IPS DF 6.9 (cell line): ENCODE measurements around the gene RAD51B.

Source experiments
- DNase-seq: peaks from one replicate; pipeline ENCODE4 v3.0.0-alpha.2; 2013; ENCODE audit warnings: low read depth, low spot score
- H3K27ac ChIP-seq: one replicate; pipeline ENCODE4 v1.5.1; 2013; ENCODE audit warnings: low read length, control low read depth
- H3K27me3 ChIP-seq: 2 replicates; pipeline ENCODE4 v1.6.1; 2013; ENCODE audit warnings: mild to moderate bottlenecking, low read length; ENCODE audit not compliant: control insufficient read depth, insufficient read depth
- H3K36me3 ChIP-seq: 2 replicates; pipeline ENCODE4 v1.6.1; 2013; ENCODE audit warnings: low read length; ENCODE audit not compliant: control insufficient read depth, insufficient read depth
- H3K4me1 ChIP-seq: 2 replicates; pipeline ENCODE4 v1.6.1; 2013; ENCODE audit warnings: low read length; ENCODE audit not compliant: control insufficient read depth, insufficient read depth
- H3K4me3 ChIP-seq: 2 replicates; pipeline ENCODE4 v1.5.1; 2013; ENCODE audit warnings: mild to moderate bottlenecking, low read length
- H3K9me3 ChIP-seq: 2 replicates; pipeline ENCODE4 v1.6.1; 2013; ENCODE audit warnings: low read length, inconsistent platforms; ENCODE audit not compliant: control insufficient read depth, insufficient read depth
- WGBS: extraction: QIAGEN DNeasy Blood & Tissue Kit; methylation state at CpG from one replicate; pipeline ENCODE4 v1.1.7; 2013; ENCODE audit warnings: mixed read lengths, missing lambda C conversion rate; ENCODE audit not compliant: insufficient read length, insufficient coverage; 5-methylcytosine and 5-hydroxymethylcytosine counted together

RAD51B gene

DNA sequence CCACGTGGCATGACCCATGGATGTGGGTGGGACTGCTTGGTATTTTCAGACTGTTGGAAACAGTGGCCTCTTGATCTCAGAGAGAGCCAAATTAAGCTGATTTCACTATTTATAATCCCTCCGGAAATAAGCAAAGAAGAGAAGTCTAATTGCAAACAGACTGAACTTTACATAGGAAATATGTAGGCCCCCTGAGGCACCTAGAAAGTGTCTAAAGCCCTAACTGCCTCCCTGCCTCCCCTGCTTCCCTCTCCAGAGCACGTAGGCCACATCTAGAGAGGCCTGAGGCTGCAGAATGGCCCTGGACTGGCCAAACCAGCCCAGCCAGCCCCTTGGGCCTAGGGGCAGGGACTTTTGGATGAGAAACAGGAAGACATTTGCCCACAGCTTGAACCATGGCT is 849.5 kb downstream of the RAD51B start:
- H3K9me3 ChIP-seq, result no peaks in the 10 kb centered on the region
- H3K4me3 ChIP-seq, result no peak overlapping the region
- H3K27me3 ChIP-seq, result no peaks in the 10 kb centered on the region
- no peaks in the 10 kb centered on the region for H3K4me1 ChIP-seq
- H3K27ac ChIP-seq, result no peak overlapping the region
- no CpG with 5 or more reads among the region's 3 CpGs for WGBS
- no peaks in the 10 kb centered on the region for H3K36me3 ChIP-seq
- no peak for DNase-seq

DNA sequence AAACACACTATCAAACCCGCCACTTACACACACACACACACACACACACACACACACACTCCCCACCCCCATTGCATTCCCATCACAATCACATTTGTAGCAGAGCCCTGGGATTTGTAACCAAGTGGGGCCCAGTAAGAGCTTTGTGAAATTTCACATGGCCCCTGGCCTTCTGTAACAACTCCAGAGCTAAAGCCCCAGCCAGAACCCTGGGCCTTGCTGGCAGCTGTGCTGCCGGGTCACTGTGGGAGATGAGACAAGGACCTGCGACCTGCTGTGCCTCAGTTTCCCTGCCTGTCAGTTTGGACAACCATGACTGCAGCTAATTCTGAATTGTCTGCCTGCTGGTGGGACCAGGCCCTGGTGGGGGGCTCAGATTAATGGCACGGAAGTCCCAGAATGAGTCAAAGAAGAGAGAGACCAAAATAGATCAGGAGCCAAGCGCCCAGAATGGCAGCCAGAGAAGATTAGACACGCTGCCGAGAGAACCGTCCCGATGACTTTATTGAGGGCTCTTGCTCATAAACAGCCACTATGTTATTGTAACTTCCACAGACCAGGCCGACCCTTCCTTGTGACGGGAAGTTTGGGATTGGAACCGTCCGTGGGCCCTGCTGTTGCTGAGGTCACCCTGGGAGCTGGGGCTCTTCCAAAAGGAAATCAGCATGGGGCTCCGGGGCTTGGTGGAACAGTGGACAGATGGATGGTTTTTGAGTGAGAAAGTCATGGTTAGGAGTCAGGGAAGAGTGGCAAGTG is 850.2 kb downstream of the RAD51B start:
- Histone ChIP-seq H3K27ac (no peak overlapping the region), H3K9me3 (no peaks in the 10 kb centered on the region), H3K27me3 (no peaks in the 10 kb centered on the region), H3K4me3 (no peak overlapping the region), H3K36me3 (no peaks in the 10 kb centered on the region), H3K4me1 (no peaks in the 10 kb centered on the region)
- DNase-seq, result no peak
- no CpG with 5 or more reads among the region's 14 CpGs for WGBS

GRCh38 chr14:68670359-68670715 is 850.8 kb downstream of the RAD51B start:
- Histone ChIP-seq H3K4me1 (no peaks in the 10 kb centered on the region), H3K4me3 (no peak overlapping the region), H3K36me3 (no peaks in the 10 kb centered on the region), H3K9me3 (no peaks in the 10 kb centered on the region), H3K27ac (no peak overlapping the region), H3K27me3 (no peaks in the 10 kb centered on the region)
- no CpG with 5 or more reads among the region's 1 CpG for WGBS
- no peak for DNase-seq

GRCh38 chr14:68671909-68672308 is 852.3 kb downstream of the RAD51B start:
- H3K36me3 ChIP-seq, result no peaks in the 10 kb centered on the region
- no peaks in the 10 kb centered on the region for H3K27me3 ChIP-seq
- H3K27ac ChIP-seq, result no peak overlapping the region
- no peaks in the 10 kb centered on the region; the same call in 1 of the 2 replicates for H3K4me1 ChIP-seq
- WGBS, result no CpG with 5 or more reads among the region's 2 CpGs
- no peaks in the 10 kb centered on the region for H3K9me3 ChIP-seq
- no peak for DNase-seq
- no peak overlapping the region for H3K4me3 ChIP-seq

DNA sequence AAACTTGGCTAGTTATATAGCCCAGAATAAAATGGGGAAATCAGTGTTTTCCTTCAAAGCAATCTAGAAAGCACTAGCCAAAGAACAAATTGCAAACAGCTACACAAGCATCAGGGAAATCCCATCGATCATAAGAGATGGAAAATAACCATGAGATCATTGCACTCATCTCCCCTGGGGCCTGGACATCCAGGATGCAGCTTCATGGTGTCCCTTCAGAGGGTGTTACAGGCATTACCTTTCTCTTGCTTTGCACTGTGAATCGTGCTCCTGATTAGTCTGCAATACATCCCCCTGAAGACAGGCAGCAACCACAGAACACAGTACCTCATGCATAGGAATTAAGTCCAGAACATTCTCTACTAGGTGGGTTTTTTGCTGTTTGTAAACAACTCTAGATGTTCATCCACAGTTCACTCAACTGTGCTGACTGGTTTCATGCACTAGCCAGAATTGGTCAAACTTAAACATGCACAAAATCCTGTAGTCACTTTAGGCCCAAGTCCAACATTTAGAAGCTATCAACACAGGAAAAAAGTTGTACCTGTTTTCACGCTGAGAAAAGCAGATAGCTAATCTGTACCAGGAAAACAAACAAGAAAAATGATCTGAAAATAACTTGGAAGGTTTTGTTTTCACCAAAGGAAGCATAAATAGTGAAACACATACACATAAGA is 853.2 kb downstream of the RAD51B start:
- no CpG with 5 or more reads among the region's 3 CpGs for WGBS
- Histone ChIP-seq H3K4me1 (no peaks in the 10 kb centered on the region; the same call in 1 of the 2 replicates), H3K27ac (no peak overlapping the region), H3K4me3 (no peak overlapping the region), H3K9me3 (no peaks in the 10 kb centered on the region), H3K36me3 (no peaks in the 10 kb centered on the region), H3K27me3 (no peaks in the 10 kb centered on the region)
- no peak for DNase-seq

GRCh38 chr14:68673464-68673863 is 853.9 kb downstream of the RAD51B start:
- Histone ChIP-seq H3K36me3 (no peaks in the 10 kb centered on the region), H3K27ac (no peak overlapping the region), H3K27me3 (no peaks in the 10 kb centered on the region), H3K4me1 (no peaks in the 10 kb centered on the region; the same call in 1 of the 2 replicates), H3K9me3 (no peaks in the 10 kb centered on the region), H3K4me3 (no peak overlapping the region)
- WGBS, result 100% methylated on average over 2 of the region's 5 CpGs
- no peak for DNase-seq

DNA sequence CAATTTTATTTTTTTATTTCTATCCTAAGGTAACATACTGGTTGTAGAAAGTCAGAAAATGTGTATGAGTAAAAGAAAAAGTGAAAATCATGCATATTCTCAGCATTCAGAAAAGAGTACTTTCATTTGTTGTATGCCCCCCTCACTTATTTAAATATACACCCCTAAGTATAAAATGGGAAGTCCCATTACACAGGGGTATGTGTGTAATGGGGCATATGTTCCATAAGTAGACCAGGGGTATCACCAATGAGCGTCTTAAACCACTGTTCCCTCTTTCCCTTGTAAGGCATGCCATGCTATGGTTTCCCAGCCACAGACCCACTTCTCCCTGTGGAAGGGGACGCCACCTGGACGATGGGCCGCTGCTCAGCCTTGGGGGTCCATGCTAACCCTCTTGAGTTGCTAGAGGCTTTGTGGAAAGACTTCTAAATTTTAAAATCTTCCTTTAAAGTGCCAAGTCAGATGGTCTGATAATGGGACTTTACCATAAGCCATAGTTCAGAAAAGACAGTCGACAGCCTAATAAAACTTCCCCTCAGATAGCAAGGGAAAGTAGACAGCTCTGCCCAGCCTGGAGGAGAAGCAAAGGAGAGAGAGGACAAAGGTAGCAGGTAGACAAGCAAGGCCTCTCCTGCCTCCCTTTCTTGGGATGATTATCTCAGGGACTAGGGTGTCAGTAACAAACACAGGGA is 855.1 kb downstream of the RAD51B start:
- no CpG with 5 or more reads among the region's 5 CpGs for WGBS
- Histone ChIP-seq H3K27me3 (no peaks in the 10 kb centered on the region), H3K4me3 (no peak overlapping the region), H3K27ac (no peak overlapping the region), H3K4me1 (no peaks in the 10 kb centered on the region; the same call in 1 of the 2 replicates), H3K36me3 (no peaks in the 10 kb centered on the region), H3K9me3 (no peaks in the 10 kb centered on the region)
- no peak for DNase-seq

DNA sequence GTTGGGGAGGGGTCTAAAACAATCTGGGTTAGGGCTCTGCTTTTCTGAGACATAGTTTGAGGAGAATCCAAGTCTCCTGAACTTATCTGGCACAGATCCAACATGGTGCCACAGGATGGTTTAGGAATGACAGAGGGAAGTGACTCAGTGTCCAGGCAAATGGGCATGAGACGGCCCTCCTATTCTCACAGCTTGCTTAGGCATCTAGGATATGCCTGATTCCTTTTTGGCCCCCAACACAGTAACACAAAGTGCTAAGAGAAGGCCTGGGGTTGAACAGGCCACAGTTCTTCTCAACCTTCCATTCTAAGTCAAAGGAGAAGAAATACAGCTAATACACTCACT is 855.6 kb downstream of the RAD51B start:
- Histone ChIP-seq H3K4me3 (no peak overlapping the region), H3K36me3 (no peaks in the 10 kb centered on the region), H3K4me1 (no peaks in the 10 kb centered on the region; the same call in 1 of the 2 replicates), H3K9me3 (no peaks in the 10 kb centered on the region), H3K27ac (no peak overlapping the region), H3K27me3 (no peaks in the 10 kb centered on the region)
- no peak for DNase-seq
- no CpG with 5 or more reads among the region's 1 CpG for WGBS

GRCh38 chr14:68676511-68676943 is 856.9 kb downstream of the RAD51B start:
- no peak for DNase-seq
- no peaks in the 10 kb centered on the region for H3K9me3 ChIP-seq
- no peak overlapping the region for H3K27ac ChIP-seq
- H3K36me3 ChIP-seq, result no peaks in the 10 kb centered on the region
- H3K4me3 ChIP-seq, result no peak overlapping the region
- H3K4me1 ChIP-seq, result peaks cover 2% of the 10 kb centered on the region; the same call in 1 of the 2 replicates
- no peaks in the 10 kb centered on the region for H3K27me3 ChIP-seq
- no CpG with 5 or more reads among the region's 11 CpGs for WGBS

DNA sequence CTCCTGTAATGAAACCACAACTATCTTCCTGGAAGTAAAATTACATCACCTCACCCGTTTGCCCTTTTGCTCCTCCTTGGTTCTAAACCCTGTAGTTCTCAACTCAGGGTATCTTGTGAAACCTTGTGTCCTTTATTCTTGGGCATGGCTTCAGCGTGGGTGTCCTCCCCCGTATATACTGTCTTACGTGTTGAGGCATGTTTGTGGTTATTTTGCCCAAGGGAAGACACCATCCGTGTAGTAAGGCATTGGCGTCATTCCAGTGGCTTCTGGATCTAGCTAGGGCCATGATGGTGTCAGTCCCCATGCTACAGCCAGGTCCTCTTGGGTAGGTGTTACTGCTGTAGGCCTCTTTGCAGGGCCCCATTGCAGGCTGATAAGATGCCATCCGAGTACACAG is 857.9 kb downstream of the RAD51B start:
- H3K4me3 ChIP-seq, result no peak overlapping the region
- DNase-seq, result no peak
- H3K27me3 ChIP-seq, result no peaks in the 10 kb centered on the region
- H3K27ac ChIP-seq, result no peak overlapping the region
- H3K36me3 ChIP-seq, result no peaks in the 10 kb centered on the region
- WGBS, result no CpG with 5 or more reads among the region's 7 CpGs
- H3K9me3 ChIP-seq, result no peaks in the 10 kb centered on the region
- peaks cover 2% of the 10 kb centered on the region; the same call in 1 of the 2 replicates for H3K4me1 ChIP-seq
